Hematopoietic multipotent progenitor cell treated with erythropoietin and hydrocortisone succinate and interleukin-3 and kit ligand, for 6 days (in vitro differentiated cells): ENCODE data around the gene SPTBN5.

Experiments used
- DNase-seq: peaks from one replicate; pipeline ENCODE4 v3.0.0-alpha.2; 2015

The SPTBN5 gene

DNA sequence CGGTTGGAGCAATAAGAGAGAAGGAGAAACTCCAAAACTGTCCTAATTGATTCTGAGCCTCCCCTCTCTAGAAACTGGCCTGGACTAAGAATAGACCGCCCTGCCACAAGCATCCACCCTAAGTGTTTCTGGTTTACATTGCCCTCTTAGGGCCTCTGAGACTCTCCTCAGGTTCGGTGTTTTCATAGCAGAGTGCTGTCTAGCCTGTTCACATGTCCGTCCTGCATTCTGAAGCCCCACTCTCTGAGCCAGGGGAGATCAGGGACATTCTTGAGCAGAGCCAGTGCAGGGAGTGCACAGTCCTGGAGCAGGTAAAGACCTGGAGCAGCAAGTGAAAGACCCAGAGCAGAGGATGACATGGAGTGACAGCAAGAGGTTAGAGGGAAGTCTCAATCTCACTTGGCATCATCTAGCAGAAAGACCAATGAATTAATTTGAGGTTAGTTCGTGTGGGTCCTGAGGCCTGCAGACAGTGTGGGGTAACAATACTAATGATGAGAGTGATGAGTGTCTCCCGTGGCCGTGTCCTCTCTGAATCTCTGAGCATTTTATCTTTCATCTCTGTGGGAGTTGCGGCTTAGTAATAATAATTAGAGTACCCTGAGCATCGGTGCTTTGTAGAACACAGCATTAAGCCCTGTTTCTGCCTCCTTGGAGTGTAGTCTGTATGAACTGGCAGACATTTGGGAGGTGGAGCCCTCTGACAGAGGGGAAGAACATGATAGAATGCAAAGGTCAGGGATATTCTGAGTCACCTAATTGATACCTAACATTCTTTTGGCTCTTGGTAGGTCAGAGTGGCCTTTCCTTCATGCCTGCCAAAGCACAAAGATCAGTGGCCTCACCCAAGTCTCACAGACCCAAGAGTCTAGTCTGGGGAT, 95.0 kb downstream of the SPTBN5 start:
- DNase-seq, result no peak
